HG02678 (cell line): ENCODE measurements around the gene SLC9A7.
A peak's percentile ranks its signal among the peaks of the same experiment; 100 is the strongest.
"Not testable (repeated sequence)": the region's sequence is repeated elsewhere in the genome, so short reads cannot be mapped to it uniquely, and the experiment has no call there.

Source experiments
- ATAC-seq: cut with Tn5 transposase; IDR thresholded peaks from one replicate; pipeline ENCODE4 v1.9.1; 2021; ENCODE audit warnings: mild to moderate bottlenecking, moderate library complexity; ENCODE audit not compliant: unreplicated experiment

The SLC9A7 gene

DNA sequence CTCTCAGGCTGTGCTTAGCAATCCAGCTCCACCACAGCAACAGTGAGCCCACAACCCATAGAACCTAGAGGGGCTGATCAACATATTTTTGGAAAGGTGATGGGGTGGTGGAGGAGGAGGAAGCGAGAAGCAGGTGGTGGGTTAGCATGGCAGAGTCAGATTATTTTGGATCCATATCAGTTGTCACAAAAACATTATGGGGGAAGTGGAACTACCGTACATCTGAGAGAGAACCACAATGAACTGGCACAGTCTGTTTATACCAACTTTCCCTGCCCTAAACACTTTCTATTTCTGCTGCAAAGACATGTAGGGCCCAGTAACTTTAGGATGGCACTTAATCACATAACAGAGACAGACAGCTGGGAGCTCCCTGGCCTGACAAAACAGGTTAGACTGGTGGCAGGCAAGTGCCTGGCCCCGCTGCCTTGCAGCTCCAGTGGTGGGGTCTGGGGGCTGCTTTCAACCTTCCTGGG, 4.3 kb downstream of the SLC9A7 start:
- ATAC-seq: no peak

DNA sequence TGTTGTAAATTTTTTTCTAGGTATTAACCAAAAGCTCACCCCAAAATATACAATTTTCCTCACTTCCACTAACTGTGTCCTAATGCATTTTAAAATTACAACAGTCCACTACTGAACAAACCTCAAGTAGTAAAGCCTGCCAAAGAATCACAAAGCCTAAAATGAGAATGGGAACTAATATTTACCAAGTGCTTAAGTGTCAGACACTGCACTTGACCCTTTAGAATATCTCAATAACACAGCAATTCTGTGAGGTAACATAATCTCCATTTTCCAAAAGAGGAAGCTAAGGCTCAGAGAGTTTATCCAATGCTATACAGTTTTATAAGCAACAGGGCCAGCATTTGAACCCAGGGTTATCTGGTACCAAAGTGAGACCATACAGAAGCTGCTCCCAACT, 4.9 kb downstream of the SLC9A7 start:
- no peak for ATAC-seq

DNA sequence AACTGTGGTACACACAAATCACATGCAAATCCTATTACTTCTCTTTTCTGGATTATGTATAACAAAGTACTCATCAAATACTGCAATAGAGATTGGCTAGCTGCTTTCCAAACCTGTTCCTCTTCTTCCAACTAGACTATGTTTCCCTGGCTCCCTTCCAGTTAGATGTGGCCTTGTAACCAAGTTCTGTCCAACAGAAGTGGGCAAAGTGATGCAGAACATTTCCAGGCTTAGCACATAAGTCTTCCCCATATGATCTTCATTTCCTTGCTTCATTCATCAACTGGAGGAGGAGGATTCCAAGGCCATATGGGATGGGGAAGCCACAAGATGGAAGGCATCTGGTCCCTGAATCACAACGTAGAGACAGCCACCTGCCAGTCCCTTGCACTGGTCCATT, 8.0 kb downstream of the SLC9A7 start:
- no peak for ATAC-seq

DNA sequence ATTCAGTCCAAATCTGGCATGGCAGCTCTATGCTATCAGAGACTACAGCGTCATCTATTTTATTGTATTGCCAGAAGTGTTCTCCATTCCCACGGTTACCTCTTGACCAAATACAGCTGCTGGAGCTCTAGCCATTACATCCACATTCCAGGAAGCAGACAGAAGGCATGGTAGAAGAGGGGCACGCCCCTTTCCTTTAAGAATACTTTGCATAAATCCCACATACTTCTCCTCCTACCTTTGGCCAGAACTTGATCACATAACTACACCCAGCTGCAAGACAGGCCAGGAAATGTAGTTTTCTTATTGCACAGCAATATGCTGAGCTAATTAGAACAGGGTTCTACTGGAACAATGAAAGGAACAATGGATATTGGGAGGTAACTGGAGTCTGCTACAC, 14.9 kb downstream of the SLC9A7 start:
- no peak for ATAC-seq

DNA sequence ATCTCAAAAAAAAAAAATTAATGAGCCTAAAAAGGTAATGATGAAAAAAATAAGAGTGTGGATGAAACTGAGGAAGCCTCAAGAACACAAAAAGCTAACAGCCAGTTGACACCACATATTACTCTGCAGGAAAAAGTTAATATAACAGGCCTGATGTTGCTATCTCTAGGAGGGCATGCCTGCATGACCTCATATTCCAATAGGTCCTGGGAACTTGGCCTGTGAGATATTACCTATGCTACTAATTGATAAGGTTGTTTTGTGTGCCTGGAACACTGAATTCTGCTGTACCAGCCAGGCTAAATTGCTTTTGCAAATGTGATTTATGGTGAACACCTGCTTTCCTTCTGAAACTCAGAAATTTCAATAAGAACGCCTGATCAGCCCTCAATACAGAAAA, 15.9 kb downstream of the SLC9A7 start:
- ATAC-seq: no peak

DNA sequence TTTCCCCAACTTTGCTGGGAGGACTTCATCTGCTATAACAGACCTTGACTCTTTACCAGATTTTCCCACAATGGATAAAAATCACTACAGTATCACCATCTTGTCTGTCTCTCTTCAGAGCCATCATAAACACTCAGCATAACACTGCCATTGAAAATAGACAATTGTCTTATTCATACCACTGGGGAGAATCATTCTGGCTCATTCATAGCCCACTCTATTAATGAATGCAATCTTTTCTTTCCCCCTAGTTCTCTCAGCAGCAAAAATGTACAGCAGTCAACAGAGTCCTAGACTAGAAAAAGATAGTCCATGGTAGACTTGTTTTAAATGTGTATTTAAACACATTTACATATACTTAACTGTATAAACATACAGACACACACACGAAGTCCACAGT, 19.2 kb downstream of the SLC9A7 start:
- ATAC-seq: no peak

DNA sequence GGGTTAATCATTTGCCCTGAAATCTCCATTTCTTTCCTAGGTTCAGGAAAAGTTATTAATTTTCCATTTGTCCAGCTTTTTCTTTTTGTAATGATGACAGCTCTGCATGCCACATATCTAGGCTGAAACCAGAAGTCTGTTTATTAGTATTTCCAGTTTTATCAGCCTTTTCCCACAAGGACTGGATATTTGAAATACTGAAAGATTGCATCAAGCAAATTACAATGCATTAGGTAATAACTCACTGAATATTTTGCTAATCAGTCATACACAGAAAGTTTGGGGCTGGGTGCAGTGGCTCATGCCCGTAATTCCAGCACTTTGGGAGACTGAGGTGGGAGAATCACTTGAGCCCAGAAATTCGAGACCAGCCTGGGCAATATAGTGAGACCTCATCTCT, 21.5 kb downstream of the SLC9A7 start:
- no peak for ATAC-seq

DNA sequence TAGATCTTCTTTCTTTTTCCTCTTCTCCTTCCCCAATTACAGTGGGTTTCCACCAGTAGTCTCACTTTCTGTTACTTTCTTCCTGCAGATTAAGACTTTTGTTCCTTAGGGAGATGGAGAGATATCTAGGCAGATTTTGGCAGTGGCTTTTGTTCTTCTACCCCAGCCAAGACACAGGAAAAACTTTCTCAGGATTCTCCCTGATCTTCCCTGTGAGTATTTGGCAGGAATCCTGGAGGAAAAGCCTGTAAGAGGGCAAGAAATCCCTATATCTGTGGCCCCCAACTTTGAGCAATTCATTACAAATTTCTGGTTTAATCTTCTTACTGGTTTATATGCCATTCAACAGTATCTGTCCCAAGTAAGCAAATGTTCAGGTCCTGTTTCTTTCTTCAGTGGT, 21.9 kb downstream of the SLC9A7 start:
- ATAC-seq: no peak

DNA sequence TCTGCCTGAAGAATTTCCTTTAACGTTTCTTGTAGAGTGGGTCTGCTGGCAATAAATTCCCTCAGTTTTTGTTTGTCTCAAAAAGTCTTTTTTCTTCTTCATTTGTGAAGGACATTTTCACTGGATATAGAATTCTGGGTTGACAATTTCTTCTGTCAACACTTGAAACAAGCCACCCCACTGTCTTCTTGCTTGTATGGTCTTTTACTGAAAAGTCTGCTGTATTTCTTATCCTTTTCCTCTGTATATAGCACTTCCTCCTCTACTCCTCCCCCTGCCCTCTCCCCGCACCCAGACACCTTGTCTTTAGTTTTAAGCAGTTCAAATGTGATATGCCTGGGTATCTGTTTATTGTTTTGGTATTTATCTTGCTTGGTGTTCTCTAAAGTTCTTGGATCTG, 23.3 kb downstream of the SLC9A7 start:
- ATAC-seq: no peak

DNA sequence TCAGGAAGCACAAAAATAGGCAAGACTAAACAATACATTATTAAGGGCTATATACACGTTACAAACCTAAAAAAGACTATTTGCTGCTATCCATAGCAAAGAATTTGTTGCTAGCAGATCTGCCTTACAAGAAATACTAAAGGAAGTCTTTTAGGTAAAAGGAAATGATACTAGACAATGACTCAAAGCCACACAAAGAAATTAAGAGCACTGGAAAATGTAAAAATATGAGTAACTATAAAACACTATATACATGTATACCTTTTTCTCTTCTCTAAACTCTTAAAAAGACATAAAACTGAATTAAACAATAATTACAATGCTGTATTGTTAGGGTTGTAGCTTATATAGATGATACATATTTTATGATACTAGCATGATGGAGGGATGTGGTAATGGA, 25.7 kb downstream of the SLC9A7 start:
- no peak for ATAC-seq

DNA sequence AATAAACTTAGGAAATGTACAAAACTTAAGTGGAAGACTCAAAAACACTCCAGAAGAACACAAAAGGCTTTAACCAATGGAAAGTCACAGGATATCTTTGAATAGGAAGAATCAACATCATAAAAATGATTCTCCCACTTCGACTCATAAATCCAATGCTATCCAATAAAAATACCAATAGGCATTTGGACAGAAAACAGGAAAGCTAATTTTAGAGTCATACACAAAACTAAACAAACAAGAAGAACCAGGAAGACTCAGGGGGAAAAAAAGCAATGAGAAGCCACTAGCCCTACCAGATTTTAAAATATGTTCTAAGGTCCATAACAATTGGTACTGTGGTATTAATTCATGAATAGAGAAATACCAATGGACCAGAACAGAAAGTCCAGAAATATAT, 28.2 kb downstream of the SLC9A7 start:
- ATAC-seq: no peak

DNA sequence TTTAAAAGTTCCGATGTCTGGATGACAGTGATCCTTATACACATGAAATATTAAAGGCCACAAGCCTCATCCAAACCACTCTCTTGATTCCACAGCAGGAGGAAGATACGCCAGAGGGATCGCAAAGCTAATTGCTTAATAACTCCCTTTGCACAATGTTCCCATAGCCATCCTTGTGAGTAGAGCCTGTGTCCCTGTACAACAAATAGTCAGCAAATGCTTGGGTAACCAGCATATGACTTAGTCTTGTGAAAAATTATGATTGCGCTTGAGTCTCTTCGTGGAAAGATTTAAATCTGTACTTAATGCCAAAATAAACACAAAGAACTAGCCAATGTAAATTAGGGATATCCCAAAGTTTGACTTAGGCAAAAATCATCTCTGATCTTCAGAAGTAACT, 31.5 kb downstream of the SLC9A7 start:
- no peak for ATAC-seq

DNA sequence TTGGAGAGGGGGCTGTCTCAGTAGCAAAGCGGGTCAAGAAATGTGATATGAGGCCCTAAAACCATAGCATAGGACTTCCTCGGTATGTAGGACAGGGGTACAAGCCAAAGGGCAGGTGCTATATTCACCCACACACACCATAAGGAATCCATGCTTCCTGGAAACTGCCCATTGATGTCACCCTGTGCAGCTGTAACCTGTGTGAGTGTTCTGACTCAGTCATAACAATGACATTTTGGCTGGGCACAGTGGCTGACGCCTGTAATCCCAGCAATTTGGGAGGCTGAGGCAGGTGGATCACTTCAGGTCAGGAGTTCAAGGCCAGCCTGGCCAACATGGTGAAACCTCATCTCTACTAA, 35.4 kb downstream of the SLC9A7 start:
- not testable (repeated sequence) for ATAC-seq

DNA sequence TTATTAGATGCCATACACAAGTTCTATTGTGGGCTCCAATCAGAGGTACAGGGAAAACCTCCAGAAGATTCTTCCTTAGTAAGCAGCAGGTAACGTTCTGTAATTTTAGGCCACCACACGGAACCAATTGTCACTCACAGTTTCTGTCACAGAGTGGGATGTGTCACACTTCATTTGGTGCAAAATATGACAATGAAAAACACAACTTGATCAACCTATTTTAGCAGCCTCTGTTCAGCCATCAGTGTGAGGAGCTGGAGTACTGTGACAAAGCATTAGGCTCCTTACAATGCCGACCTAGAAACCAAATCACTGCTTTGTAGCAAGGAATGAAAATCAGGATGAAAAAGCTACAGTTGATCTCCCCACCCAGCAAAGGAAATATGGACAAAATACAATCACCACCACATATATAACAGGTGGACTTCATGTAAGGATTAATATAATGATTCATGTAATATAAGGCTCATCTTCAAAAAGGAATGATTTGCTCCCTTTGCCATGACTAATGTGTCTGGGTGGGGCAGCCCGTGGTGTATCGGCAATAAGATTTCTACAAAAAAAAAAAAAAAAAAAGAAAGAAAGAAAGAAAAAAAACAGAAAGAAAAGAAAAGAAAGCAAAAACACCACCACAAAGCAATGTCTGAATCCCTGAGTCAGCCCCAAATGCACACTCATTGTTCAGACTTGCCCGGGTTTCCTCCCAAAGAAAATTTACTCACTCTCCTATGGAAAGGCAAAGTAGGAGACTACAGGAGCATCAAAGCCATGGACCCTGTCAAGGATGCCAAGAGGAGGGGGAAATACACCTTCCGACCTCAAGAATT, 36.0 kb downstream of the SLC9A7 start:
- ATAC-seq: no peak

DNA sequence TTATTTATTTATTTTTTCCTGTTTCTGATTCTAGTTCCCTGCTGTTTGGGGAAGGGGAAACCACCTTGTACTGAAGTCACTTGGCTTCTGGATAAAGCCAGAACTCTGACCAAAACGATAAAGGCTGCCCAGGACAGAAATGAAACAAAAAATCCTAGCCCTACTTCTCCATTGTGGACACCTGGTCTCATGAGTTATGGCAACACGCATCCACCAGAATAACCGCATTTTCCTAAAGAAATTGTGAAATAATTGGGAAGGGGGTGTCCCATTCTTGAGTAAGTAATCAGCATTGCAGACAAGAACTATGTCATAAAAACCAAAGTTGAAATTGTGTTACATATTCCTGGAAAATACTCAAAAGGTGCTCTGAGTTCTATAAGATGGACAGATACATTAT, 42.1 kb downstream of the SLC9A7 start:
- no peak for ATAC-seq

DNA sequence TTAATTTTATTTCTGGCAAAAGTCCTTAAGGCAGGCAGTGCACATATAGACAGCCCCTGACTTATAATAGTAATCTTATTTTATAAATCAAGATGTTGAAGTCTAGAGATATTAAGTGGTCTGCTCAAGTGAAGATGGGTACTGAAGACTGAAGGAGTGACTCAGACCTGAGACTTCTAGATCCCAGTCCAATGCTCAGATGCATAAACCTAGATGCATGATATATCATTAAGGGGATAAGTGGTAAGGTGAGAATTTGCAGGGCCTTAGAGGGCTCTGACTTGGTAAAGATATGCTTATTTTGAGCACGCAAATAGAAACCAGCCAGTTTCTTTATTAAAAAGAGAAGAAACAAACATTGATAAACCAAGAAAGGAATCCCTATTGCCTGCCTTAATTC, 42.9 kb downstream of the SLC9A7 start:
- no peak for ATAC-seq

DNA sequence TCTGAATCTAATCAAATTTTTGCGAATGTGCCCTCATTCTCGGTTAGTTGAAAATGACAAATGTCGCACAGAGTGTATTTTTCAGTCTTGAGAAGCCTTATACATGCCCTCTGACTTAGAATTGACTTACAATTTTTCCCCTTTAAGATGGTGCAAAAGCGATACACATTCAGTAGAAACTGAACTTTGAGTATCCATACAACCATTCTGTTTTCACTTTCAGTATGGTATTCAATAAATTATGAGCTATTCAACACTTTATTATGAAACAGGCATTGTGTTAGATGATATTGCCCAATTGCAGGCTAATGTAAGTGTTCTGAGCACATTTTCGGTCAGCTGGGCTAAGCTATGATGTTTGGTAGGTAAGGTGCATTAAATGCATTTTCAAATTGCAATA, 43.4 kb downstream of the SLC9A7 start:
- ATAC-seq: no peak

DNA sequence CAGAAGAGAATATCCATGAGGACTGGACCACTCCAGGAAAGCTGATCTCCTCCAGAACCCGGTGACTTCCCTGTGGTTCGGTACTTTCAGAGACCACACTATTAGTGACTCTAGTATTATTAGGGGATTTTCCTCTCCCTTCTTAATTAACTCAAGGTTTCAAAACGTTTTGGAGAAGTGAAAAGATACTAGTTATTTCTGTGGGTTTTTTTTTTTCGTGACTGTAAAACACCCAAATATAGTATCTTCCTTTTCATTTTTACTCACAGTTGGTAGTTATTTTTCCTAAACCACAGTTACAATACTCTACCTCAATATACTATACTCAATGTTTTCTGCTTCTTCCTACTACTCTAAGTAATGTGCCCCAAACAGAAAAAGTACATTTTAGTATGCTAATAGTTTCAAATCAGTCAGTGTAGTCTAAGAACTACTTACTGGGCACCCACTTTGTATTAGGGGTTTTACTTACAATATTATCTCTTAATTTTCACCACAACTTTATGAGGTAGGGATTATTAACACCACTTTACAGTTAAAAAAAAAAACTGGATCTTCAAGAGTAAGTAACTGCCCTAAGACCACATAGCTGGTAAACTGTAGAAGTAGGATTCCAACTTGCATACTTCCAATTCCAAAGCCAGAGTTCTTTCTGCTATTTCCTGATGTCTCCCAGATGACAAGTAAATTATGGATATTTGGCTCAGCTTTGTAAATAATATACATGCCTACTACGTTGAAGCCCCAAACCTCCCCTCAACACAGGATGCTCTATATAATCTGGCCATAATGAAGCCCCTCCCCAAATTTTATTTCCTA, 45.0 kb downstream of the SLC9A7 start:
- peak; percentile 58 for ATAC-seq

DNA sequence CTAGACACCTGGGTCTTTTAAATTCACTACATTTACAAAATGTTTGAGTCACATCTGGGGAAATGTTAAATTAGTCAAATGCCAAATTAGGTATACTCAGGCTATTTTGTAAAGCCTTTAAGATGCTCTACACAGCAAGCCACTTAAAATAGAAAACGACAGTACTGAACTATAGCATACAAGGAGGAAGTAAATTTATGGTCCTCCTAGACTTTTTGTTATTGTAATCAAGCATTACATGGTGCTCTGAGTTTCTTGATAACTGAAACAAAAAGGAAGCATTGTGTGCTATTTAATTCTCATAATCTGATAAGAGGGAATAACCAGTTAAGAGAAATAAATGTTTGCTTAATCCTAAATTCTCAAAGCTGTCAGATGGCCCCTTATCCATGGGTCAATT, 46.2 kb downstream of the SLC9A7 start:
- ATAC-seq: no peak

DNA sequence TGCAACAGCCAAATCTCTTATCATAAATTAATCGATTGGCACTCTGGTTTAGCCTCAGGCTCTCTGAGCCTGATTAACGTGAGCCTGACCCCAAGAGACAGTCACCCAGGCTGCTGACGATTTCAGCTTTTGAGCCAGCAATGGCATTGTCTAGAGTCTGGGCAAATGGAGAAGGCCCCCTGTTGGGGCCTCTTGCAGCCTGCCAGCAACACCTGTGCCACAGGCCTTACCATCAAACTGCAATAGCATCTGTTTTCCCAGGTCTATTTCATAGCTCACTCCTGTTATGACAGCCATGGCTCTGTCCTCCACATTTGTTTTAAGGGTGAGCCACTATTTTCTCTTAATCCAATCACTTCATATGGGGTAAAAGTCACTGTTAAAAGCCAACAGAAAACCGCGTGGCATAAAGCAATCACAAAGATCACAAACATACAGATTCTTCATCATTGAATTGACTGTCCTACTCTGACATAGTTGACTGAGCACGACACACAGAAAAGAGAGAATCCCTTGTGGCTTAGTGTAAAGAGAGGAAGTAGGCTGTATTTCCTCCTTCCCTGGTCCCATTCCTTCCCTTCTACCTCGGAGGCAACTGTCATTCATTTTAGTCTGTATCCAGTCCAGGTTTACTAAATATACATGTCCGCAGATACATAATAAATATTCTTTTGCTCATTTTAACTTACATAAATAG, 47.8 kb downstream of the SLC9A7 start:
- peak; percentile 36 for ATAC-seq

DNA sequence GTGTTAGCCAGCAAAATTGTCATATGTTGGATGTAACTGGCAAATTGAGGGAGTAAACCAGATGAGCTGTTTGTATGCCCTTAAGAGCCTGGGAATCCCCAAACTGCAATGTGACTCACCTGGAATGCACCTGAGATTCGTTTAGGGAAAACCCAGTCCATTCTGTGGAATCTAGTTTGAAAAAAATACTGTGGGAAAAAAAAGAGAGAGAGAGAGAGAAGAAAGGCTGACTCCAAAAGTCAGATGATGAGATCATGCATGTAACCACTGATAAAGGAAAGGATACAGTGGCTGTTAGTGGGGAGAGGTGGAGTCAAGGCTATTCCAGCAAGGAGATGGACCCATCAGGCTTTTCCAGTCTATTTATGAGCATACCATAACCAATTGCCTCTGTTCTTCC, 48.5 kb downstream of the SLC9A7 start:
- no peak for ATAC-seq
